Measurements from ENCODE around the gene DDI2.

GRCh38 chr1:15705184-15705566 is 87.9 kb downstream of the DDI2 start:
- TF ChIP-seq CTCF (IDR thresholded peaks at IDR 0.05) (no peak), EZH2phosphoT487 (IDR thresholded peaks at IDR 0.05) (no peak)
